K562 (cell line): ENCODE measurements around the gene TXNDC8. TPM values are rescaled to one million over a fixed set of nuclear protein-coding genes. Genes with fewer than 3 reads are reported as not detected.

Source experiments
- ATAC-seq: fragments of 200-7000 bp; cut with Tn5 transposase; 3 replicates; pipeline ENCODE4 v1.9.1; 2020; ENCODE audit warnings: moderate library complexity
- BruUV-seq: library from RNA; stranded (reverse); fragments of 400-500 nt; replicated peaks from 2 replicates; lab custom pipeline; 2021; lab: Mats Ljungman, UMichigan
- CTCF ChIA-PET: fragments of 300-600 bp; formaldehyde crosslinking; extraction: SDS; loops from one replicate; lab custom pipeline; 2021; ENCODE audit warnings: low intra/inter-chr PET ratio; lab: Yijun Ruan, JAX
- POLR2A ChIA-PET: fragments of 300-600, 350-650 bp; sonication (Branson Sonifier 250); formaldehyde crosslinking; extraction: SDS; loops from one replicate; lab custom pipeline; 2021; ENCODE audit warnings: antibody characterized with exemption, inconsistent platforms; lab: Yijun Ruan, JAX
- DNase-seq, 4 experiments: peaks; one replicate each; pipeline versions ENCODE4 v3.0.0 to v3.0.0-alpha.2; 2011 to 2018; ENCODE audit warnings: low spot score in 3 of 4, mixed read lengths in 3 of 4; ENCODE audit errors: extremely low read depth in 1 of 4
- FAIRE-seq: peaks from 2 replicates; lab custom pipeline; 2011; peaks lifted over from hg19 to GRCh38; lab: Jason Lieb, UNC
- H2AFZ ChIP-seq: 2 replicates; pipeline ENCODE4 v1.6.0; 2011; ENCODE audit warnings: low read depth, low read length, control low read depth, inconsistent platforms
- H3K27ac ChIP-seq: fragments of 200-600 bp; 3 replicates; pipeline ENCODE4 v1.8.0; 2011; ENCODE audit warnings: low read depth, mild to moderate bottlenecking, control low read depth, inconsistent platforms, low read length, moderate library complexity, mixed read lengths; ENCODE audit errors: extremely low read depth
- H3K27me3 ChIP-seq, 2 experiments: fragments of 300-600 bp in 1 of 2; 2 replicates in 1 of 2; 3 replicates in 1 of 2; pipeline versions ENCODE4 v1.6.0 to v1.8.0; 2011; ENCODE audit warnings: inconsistent platforms in 2 of 2, low read length in 2 of 2, mild to moderate bottlenecking in 1 of 2, mixed read lengths in 1 of 2, moderate library complexity in 1 of 2; ENCODE audit not compliant: control insufficient read depth in 2 of 2, insufficient read depth in 2 of 2
- H3K36me3 ChIP-seq: fragments of 300-600 bp; 3 replicates; pipeline ENCODE4 v1.8.0; 2011; ENCODE audit warnings: mild to moderate bottlenecking, low read length, inconsistent platforms; ENCODE audit not compliant: control insufficient read depth, insufficient read depth
- H3K4me1 ChIP-seq, 2 experiments: fragments of 200-600 bp in 1 of 2; replicated peaks in 1 of 2; 2 replicates in 1 of 2; 3 replicates in 1 of 2; pipeline versions ENCODE4 v1.5.1 to v1.8.0; 2011; ENCODE audit warnings: inconsistent platforms in 2 of 2, low read length in 2 of 2, mild to moderate bottlenecking in 1 of 2, mixed read lengths in 1 of 2, moderate library complexity in 1 of 2; ENCODE audit not compliant: control insufficient read depth in 2 of 2, insufficient read depth in 2 of 2
- H3K4me2 ChIP-seq: 2 replicates; pipeline ENCODE4 v1.6.1; 2011; ENCODE audit warnings: low read length, control low read depth, inconsistent platforms, mixed read lengths; ENCODE audit not compliant: insufficient read depth
- H3K4me3 ChIP-seq: fragments of 200-600 bp; sonication (generic), shearing (Covaris generic); 2 replicates; pipeline ENCODE4 v1.5.1; 2016; ENCODE audit warnings: control low read depth, inconsistent platforms
- H3K79me2 ChIP-seq: fragments of 200-600 bp; 3 replicates; pipeline ENCODE4 v1.8.0; 2011; ENCODE audit warnings: low read length, inconsistent platforms; ENCODE audit not compliant: control insufficient read depth, insufficient read depth
- H3K9ac ChIP-seq, 2 experiments: 2 replicates each; pipeline versions ENCODE4 v1.6.0 to v1.6.1; 2011; ENCODE audit warnings: low read depth in 2 of 2, low read length in 2 of 2, control low read depth in 1 of 2, inconsistent platforms in 1 of 2, mild to moderate bottlenecking in 1 of 2, mixed read lengths in 1 of 2; ENCODE audit not compliant: insufficient read depth in 1 of 2
- H3K9me1 ChIP-seq: one replicate; pipeline ENCODE4 v1.6.0; 2011; ENCODE audit warnings: inconsistent platforms, mild to moderate bottlenecking, low read length, moderate library complexity; ENCODE audit not compliant: control insufficient read depth, insufficient read depth
- H3K9me3 ChIP-seq: replicated peaks from 2 replicates; pipeline ENCODE4 v1.5.1; 2011; ENCODE audit warnings: low read depth, low read length, inconsistent platforms; ENCODE audit not compliant: control insufficient read depth, insufficient read depth
- H4K20me1 ChIP-seq: replicated peaks from 2 replicates; pipeline ENCODE4 v1.6.1; 2011; ENCODE audit warnings: low read length, inconsistent platforms, mixed read lengths; ENCODE audit not compliant: control insufficient read depth, insufficient read depth
- CSDE1 ChIP-seq, 2 experiments: fragments of 450-650 bp; IDR thresholded peaks; 2 replicates each; pipeline ENCODE4 v1.6.1; 2016; ENCODE audit warnings: mild to moderate bottlenecking in 1 of 2
- SNIP1 ChIP-seq: fragments of 450-650 bp; IDR thresholded peaks from 2 replicates; pipeline ENCODE4 v1.7.1; 2017; ENCODE audit warnings: low read depth, mild to moderate bottlenecking
- SPI1 ChIP-seq: IDR thresholded peaks from 2 replicates; pipeline ENCODE4 v1.6.1; 2011; ENCODE audit warnings: low read depth, low read length, control low read depth, borderline replicate concordance
- ZBTB17 ChIP-seq: fragments of 450-650 bp; formaldehyde crosslinking; IDR thresholded peaks from 2 replicates; pipeline ENCODE4 v1.4.0; 2020; ENCODE audit warnings: mild to moderate bottlenecking
- ZNF444 ChIP-seq: fragments of 250-450 bp; sonication (Bioruptor Pico); IDR thresholded peaks from 2 replicates; pipeline ENCODE4 v1.4.0; 2020; ENCODE audit warnings: mild to moderate bottlenecking, moderate library complexity
- WGBS: fragments of 100-300 bp; shearing (Covaris generic); methylation state at CpG from one replicate; pipeline ENCODE4 v1.1.6; 2016; ENCODE audit warnings: low coverage, mixed read lengths; ENCODE audit not compliant: insufficient coverage; ENCODE audit errors: missing lambda C conversion rate; 5-methylcytosine and 5-hydroxymethylcytosine counted together
- in situ Hi-C: fragments of 300-500 bp; cut with MboI; formaldehyde crosslinking; loops from 4 replicates; pipeline ENCODE4 v1.15.0; 2018; ENCODE audit warnings: inconsistent platforms, mixed read lengths
- intact Hi-C: fragments of 100-400 bp; cut with micrococcal nuclease; formaldehyde crosslinking; loops from 2 replicates; pipeline ENCODE4 v1.14.2; 2022
- polyA plus RNA-seq, 8 experiments: library from polyadenylated mRNA; depleted of rRNA in 4 of 8; stranded (reverse) in 5 of 8; unstranded in 3 of 8; fragments of >200 nt; fragmentation: Nextera tagmentation in 2 of 8; fragmentation: Illumina TruSeq in 1 of 8; extraction: Ambion mirVana in 2 of 8; extraction: Trizol in 1 of 8; gene quantifications; 2 replicates each; pipeline versions ENCODE4 v1.2.1 to v1.2.3, GENCODE V29; 2011 to 2014; ENCODE audit warnings: inconsistent platforms in 1 of 8, missing spikeins in 1 of 8
- total RNA-seq, 7 experiments: library from RNA; depleted of rRNA in 6 of 7; stranded (reverse); fragments of >200 nt in 6 of 7; fragmentation: Illumina TruSeq in 2 of 7; extraction: Trizol in 2 of 7; gene quantifications; 2 replicates each; pipeline versions ENCODE4 v1.2.1 to v1.2.3, GENCODE V29; 2011 to 2021; ENCODE audit warnings: low replicate concordance in 1 of 7
- TF ChIP-seq, protein P1 (sequence below), 2 experiments: fragments of 450-650 bp; IDR thresholded peaks; 2 replicates each; pipeline ENCODE4 v1.6.1; 2016

TXNDC8 gene
- total and polyA plus RNA-seq, 9 of the 15 experiments (the other 6 are each of a cell fraction or from before 2014, with no cell fraction given): not detected

DNA sequence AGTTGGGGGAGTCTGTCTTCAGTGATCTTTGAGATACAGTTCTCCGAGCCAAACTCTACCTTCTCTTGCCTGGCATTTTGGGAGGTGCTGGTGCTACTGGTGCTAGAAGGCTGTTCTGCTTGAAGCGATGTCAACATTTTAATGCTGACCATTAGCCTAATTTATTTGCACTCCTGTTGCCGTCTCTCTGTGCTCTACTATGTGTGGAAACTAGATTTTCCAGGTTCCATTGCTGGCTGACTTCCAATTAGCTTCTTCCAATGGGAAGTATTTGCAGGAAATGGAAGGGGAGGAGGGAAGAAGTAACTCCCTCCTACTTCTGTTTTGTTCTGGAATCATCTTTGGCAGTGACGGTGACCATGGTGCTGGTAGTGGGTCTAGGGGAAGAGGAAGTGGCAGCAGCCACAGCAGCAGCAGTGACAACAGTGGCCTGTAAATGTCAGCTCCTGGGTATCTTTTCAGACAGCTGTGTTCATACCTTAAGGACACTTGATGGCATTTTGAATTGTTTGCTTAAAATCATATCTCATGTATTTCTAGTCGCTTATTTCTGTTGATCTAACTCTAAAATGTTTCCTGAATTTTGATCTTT, 7.9 kb downstream of the TXNDC8 start:
- no peak overlapping the region for H3K4me2 ChIP-seq
- H3K4me3 ChIP-seq: no peak overlapping the region
- no peaks in the 10 kb centered on the region for H3K9me3 ChIP-seq
- ATAC-seq: no peak
- CTCF ChIA-PET: no interaction called here
- no peaks in the 10 kb centered on the region for H3K9me1 ChIP-seq
- 4% methylated on average over 5 of the region's 5 CpGs for WGBS
- no peak overlapping the region for H3K9ac ChIP-seq
- no peaks in the 10 kb centered on the region for H3K36me3 ChIP-seq
- in situ Hi-C loops: no loop called here
- H3K4me1 ChIP-seq: no peaks in the 10 kb centered on the region
- TF ChIP-seq CSDE1 (IDR thresholded peaks at IDR 0.05): no peak
- TF ChIP-seq SPI1: peak; percentile 59; the same call in 1 of the 2 replicates
- TF ChIP-seq, all 486 proteins: peak for 1
- Histone ChIP-seq H4K20me1 (no peaks in the 10 kb centered on the region), H3K79me2 (no peaks in the 10 kb centered on the region), H3K27ac (no peak overlapping the region), H3K27me3 (peaks cover 0 to 8% of the 10 kb centered on the region in 2 experiments; a peak in 1 of 5 replicates), H2AFZ (no peak overlapping the region)
- POLR2A ChIA-PET: no interaction called here
- no peak for FAIRE-seq
- intact Hi-C loops: no loop called here
- no peak for DNase-seq
- BruUV-seq: no TSS peak

DNA sequence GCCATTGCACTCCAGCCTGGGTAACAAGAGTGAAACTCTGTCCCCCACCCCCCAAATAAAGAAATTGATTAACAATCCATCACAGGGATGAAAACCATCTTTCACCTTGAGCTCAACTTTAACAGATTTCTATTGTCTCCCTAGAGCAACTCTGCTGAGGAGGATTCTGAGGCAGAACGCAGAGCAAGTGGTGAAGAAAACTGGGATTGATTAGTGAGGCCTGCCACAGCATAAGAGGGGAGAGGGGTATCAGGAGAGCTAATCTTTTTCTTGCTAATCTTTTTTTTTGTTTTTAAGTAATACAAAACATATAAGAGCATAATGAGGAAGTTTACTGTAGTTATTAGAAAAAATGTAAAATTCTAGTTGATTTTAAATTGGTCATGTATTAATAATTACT, 8.9 kb downstream of the TXNDC8 start:
- ATAC-seq (no peak), FAIRE-seq (no peak), DNase-seq (no peak)
- BruUV-seq: no TSS peak
- H3K9ac ChIP-seq: no peak overlapping the region
- POLR2A ChIA-PET: no interaction called here
- in situ Hi-C loops (no loop called here), intact Hi-C loops (no loop called here)
- H3K4me2 ChIP-seq: no peak overlapping the region
- whole genome bisulfite sequencing: 0% methylated on average over 1 of the region's 1 CpG
- H3K27ac ChIP-seq: no peak overlapping the region
- H3K9me1 ChIP-seq: no peaks in the 10 kb centered on the region
- H3K79me2 ChIP-seq: no peaks in the 10 kb centered on the region
- no peaks in the 10 kb centered on the region for H4K20me1 ChIP-seq
- H3K27me3 ChIP-seq: peaks cover 0 to 8% of the 10 kb centered on the region in 2 experiments; a peak in 1 of 5 replicates
- CTCF ChIA-PET: no interaction called here
- no peak overlapping the region for H3K4me3 ChIP-seq
- no peak overlapping the region for H2AFZ ChIP-seq
- no peaks in the 10 kb centered on the region for H3K36me3 ChIP-seq
- H3K9me3 ChIP-seq: no peaks in the 10 kb centered on the region
- H3K4me1 ChIP-seq: no peaks in the 10 kb centered on the region
- TF ChIP-seq, protein P1, sequence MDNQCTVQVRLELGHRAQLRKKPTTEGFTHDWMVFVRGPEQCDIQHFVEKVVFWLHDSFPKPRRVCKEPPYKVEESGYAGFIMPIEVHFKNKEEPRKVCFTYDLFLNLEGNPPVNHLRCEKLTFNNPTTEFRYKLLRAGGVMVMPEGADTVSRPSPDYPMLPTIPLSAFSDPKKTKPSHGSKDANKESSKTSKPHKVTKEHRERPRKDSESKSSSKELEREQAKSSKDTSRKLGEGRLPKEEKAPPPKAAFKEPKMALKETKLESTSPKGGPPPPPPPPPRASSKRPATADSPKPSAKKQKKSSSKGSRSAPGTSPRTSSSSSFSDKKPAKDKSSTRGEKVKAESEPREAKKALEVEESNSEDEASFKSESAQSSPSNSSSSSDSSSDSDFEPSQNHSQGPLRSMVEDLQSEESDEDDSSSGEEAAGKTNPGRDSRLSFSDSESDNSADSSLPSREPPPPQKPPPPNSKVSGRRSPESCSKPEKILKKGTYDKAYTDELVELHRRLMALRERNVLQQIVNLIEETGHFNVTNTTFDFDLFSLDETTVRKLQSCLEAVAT (IDR thresholded peaks at IDR 0.05): peak in 1 of 2 experiments; percentile 96; a peak in 2 of 4 replicates
- TF ChIP-seq SNIP1: no peak
- TF ChIP-seq ZNF444 (CRISPR knock-in tag): no peak
- TF ChIP-seq ZBTB17 (CRISPR knock-in tag): peak; percentile 91
